LNCaP clone FGC (cell line): ENCODE data around the gene ITGAL.
A peak's percentile ranks its signal among the peaks of the same experiment; 100 is the strongest.

Experiments used
- DNase-seq: peaks from one replicate; pipeline ENCODE4 v3.0.0-alpha.2; 2011; ENCODE audit warnings: low read depth
- H3K4me3 ChIP-seq: 2 replicates; pipeline ENCODE4 v1.5.1; 2011; ENCODE audit warnings: mild to moderate bottlenecking, low read depth, low read length, control low read depth
- TF ChIP-seq, protein P1 (sequence below): IDR thresholded peaks from 2 replicates; pipeline ENCODE4 v1.5.1; 2012; ENCODE audit warnings: mild to moderate bottlenecking; ENCODE audit not compliant: control insufficient read depth, insufficient read depth; ENCODE audit errors: extremely low read depth

The ITGAL gene

DNA sequence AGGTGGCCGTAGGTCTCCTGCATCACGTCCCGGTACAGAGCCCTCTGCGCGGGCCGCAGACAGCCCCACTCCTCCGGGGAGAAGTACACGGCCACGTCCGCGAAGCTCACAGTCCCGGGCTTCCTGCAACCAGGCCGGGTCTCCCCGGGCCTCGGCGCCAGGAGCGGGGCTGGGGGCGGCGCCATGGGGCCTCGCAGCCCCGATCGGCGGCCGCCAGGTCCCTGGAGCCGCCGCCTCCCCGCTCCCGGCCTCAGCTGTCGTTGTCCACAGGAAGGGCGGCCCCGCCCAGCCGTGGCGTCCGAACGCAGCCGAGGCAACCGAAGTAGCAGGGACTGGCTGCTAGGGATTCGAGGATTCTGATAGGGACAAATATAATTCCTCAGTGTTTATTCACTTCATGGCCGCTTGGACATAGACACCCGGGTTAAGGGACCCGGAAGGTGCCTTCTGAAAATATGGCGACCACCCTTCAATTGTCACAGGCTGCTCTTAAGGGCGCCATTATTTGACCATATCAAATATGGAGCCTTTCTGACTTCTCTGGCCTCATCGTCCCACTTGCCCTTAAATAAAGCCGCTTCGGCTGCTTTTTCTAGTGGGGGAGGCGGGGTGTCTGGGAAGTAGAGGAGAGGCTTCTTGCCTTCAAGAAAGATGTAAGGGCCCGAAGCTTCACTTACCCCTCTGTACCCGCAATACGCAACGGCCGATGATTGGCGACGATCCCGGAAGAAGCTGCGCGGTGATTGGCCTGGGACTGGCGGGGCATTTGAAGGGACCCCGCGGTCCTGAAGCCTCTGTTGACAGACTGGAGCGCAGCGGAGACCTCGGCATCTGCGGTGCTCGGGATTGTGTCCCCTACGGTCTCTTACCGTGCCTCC, 99.1 kb downstream of the ITGAL start, which contains the start of gene ZNF688:
TSS of gene ZNF688 (minus strand) at position 270 of the 878 bp plus-strand sequence. CDS start at position 185, 85 bp downstream.
- peak; percentile 88 for DNase-seq
- H3K4me3 ChIP-seq: peak within 1 kb of the TSS; percentile 79
- TF ChIP-seq, protein P1, sequence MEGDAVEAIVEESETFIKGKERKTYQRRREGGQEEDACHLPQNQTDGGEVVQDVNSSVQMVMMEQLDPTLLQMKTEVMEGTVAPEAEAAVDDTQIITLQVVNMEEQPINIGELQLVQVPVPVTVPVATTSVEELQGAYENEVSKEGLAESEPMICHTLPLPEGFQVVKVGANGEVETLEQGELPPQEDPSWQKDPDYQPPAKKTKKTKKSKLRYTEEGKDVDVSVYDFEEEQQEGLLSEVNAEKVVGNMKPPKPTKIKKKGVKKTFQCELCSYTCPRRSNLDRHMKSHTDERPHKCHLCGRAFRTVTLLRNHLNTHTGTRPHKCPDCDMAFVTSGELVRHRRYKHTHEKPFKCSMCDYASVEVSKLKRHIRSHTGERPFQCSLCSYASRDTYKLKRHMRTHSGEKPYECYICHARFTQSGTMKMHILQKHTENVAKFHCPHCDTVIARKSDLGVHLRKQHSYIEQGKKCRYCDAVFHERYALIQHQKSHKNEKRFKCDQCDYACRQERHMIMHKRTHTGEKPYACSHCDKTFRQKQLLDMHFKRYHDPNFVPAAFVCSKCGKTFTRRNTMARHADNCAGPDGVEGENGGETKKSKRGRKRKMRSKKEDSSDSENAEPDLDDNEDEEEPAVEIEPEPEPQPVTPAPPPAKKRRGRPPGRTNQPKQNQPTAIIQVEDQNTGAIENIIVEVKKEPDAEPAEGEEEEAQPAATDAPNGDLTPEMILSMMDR: no peak
